ENCODE data around the gene CDC42EP2.

The CDC42EP2 gene

DNA sequence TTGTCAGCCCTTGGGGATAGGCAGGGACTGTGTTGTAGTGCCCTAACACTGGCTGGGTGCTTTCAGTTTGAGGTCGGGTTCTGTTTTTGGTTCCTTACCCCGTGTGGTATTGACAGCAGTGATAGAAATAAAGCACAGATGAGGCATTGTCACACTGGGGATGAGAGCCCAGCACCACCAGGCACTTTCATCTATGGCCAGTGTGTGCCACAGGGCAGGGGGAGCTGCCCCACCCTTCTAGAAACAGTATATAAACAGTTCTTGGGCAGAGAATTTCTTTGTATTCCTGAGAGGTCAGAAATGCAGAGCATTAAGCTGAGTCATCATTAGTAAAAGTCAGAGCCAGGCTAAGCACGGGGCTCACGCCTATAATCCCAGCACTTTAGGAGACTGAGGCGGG is 23.1 kb upstream of the CDC42EP2 start:
- peak overlapping the region; percentile 48 for H3K27ac Mint-ChIP-seq
- H3K27me3 Mint-ChIP-seq = no peaks in the 10 kb centered on the region
- ATAC-seq = no peak
- H3K9me3 Mint-ChIP-seq = no peaks in the 10 kb centered on the region
- peaks cover 55% of the 10 kb centered on the region for H3K36me3 Mint-ChIP-seq
- H3K4me1 Mint-ChIP-seq = peaks cover 5% of the 10 kb centered on the region
- no peak overlapping the region for H3K4me3 Mint-ChIP-seq

DNA sequence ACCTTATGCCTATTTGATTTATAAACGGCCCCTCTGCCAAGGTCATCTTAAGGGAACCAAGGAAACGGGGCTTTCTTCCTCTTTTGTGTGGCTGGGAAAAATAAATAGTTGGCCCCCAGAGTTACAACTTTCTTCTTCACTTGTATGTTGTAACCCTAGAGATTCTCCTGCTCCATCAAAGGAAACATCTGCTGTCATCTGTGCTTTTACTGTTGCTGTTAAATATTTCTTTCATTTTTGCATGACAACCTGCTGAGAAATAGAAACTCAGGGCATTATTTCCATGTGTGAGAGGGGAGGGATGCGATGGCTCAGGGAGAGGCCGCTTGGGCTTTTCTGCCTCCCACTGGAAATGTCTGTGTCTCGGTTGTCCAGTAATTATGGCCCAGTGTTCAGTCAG is 21.8 kb upstream of the CDC42EP2 start:
- no peak for ATAC-seq
- H3K4me1 Mint-ChIP-seq = peaks cover 5% of the 10 kb centered on the region

DNA sequence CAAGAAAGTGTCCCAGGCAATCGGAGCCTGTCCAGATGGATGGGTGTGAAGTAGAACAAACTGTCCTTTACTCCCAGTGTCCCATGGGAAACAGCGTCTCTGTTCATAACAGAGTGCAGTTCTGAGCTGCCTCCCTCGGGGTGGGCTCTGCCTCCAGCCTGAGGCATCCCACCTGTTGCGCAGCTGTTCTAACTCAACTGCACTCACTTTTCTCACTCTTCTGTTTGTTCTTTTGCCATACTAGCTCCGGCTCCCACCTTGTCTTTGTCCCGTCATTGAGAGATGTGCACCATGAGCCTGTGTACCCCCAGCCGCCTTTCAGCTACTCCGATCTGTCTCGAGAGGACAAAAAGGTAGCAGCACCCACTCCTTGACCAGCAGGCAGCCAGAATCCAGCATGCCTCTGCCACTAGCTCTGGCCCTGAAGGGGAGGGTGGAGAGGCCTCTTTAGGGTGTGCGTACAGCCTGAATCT is 20.7 kb upstream of the CDC42EP2 start:
- H3K27me3 Mint-ChIP-seq = no peaks in the 10 kb centered on the region
- peaks cover 52% of the 10 kb centered on the region for H3K36me3 Mint-ChIP-seq
- H3K4me1 Mint-ChIP-seq = peaks cover 5% of the 10 kb centered on the region
- H3K9me3 Mint-ChIP-seq = no peaks in the 10 kb centered on the region
- ATAC-seq = no peak
- no peak overlapping the region for H3K4me3 Mint-ChIP-seq
- H3K27ac Mint-ChIP-seq = no peak overlapping the region

More for the DNA sequence above, 21.8 kb upstream of the CDC42EP2 start:
- Mint-ChIP-seq H3K27me3 (no peaks in the 10 kb centered on the region), H3K9me3 (no peaks in the 10 kb centered on the region), H3K27ac (no peak overlapping the region), H3K4me3 (no peak overlapping the region), H3K36me3 (peaks cover 52% of the 10 kb centered on the region)

DNA sequence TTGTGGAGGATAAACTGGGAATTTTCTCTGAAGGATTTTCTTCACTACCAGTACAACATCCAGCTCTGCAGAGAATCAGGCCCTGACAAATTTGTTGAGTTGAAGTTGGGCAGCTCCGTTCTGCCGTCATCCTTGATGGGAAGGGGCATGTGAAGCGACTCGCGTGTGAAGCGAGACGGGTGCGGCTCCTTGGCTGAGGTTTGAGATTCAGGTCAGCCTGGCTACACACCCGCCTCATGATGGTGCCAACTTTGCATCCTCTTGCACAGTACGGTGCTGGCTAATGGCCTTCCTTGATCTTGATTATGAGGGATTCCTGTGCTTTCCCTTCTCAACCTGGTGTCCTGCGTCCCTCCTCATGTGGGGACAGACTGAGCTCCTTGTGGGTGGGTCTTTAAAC is 19.7 kb upstream of the CDC42EP2 start:
- Mint-ChIP-seq H3K4me3 (no peak overlapping the region), H3K27me3 (no peaks in the 10 kb centered on the region), H3K27ac (no peak overlapping the region), H3K4me1 (peaks cover 5% of the 10 kb centered on the region), H3K36me3 (peaks cover 44% of the 10 kb centered on the region), H3K9me3 (no peaks in the 10 kb centered on the region)
- ATAC-seq = no peak

DNA sequence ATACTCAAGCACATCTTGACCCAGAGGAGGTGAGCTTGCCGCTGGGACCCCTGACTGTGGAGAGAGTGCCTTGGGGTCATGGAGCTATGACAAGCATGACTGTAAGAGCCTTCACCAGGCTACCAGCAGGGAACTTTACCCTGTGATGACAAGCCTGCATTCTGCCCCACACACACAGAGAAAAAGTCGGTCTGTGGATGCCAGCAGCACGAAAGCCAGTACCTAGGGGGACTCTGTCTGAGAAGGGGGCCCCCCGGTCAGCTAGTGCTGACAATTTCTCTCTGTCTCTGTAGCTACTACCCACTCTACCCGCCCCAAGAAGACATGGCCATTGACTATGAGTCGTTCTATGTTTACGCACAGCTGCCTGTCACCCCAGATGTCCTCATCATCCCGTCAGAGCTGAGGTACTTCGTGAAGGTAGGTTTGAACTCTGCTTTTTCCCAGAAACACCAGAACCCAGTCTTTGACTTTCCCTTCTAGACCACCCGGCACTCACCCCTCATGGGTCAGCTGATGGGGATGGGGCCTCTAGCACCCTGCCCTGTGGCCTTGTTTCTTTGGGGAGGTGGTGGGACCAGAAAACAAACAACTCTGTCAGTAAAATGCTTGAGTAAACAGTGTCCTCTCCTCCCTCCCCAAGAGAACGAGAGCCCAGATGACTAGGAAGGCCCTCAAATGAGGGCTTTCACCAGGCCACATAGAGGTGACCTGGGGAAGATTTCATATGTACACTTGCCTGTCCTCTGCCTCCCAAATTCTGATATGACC is 18.9 kb upstream of the CDC42EP2 start:
- Mint-ChIP-seq H3K4me3 (no peak overlapping the region), H3K9me3 (no peaks in the 10 kb centered on the region), H3K27me3 (no peaks in the 10 kb centered on the region), H3K36me3 (peaks cover 39% of the 10 kb centered on the region), H3K4me1 (peaks cover 1% of the 10 kb centered on the region), H3K27ac (no peak overlapping the region)
- ATAC-seq = no peak

DNA sequence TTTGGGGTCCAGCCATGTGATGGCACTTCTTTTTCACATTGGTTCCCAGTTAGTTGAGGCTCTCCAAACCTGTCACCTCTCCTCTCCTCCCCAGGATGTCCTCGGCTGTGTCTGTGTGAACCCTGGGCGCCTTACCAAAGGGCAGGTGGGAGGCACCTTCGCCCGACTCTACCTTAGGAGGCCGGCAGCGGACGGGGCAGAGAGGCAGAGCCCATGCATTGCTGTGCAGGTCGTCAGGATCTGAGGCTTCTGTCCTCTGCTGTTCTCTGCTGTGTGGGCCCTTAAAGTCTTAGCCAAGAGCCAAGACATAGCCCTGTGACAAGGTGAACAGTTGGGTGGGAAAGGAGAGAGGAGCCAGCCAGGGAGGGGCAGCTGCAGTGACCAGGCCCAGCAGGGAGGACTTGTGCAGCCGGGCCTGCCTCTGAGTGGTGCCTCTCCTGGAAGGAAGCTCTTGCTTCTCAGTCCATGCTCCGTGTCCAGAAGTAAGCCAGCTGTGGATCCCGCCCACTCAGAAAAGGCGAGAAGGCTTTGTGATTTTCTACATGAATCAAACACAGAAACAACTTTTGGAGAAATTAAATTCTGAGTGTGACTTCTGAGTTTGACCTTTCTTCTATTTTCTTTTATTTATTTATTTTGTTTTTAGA is 17.5 kb upstream of the CDC42EP2 start:
- H3K4me3 Mint-ChIP-seq = no peak overlapping the region
- H3K36me3 Mint-ChIP-seq = peaks cover 42% of the 10 kb centered on the region
- no peaks in the 10 kb centered on the region for H3K9me3 Mint-ChIP-seq
- no peak overlapping the region for H3K27ac Mint-ChIP-seq
- no peaks in the 10 kb centered on the region for H3K27me3 Mint-ChIP-seq
- H3K4me1 Mint-ChIP-seq = no peaks in the 10 kb centered on the region
- no peak for ATAC-seq

DNA sequence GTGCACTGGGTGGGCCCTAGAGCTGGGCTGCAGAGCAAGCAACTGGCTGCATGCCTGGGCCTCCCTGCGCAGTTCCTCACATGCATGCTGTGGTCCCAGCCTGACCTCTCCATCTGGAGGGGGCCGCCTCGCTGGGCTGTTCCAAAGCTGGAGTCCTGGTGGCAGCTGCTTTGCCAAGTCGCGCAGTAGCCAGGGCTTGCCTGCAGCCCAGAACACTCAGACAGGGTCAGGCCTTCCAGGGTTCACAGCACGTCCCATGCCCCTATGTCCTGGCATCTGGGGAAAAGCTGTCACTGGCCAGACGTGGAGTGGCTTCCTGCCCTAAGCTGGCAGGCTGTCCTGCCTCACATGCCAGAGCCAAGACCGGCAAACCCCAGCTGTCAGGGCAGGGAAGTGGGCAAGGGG is 16.5 kb upstream of the CDC42EP2 start:
- H3K4me1 Mint-ChIP-seq = no peaks in the 10 kb centered on the region
- H3K27me3 Mint-ChIP-seq = no peaks in the 10 kb centered on the region
- no peak for ATAC-seq
- H3K9me3 Mint-ChIP-seq = no peaks in the 10 kb centered on the region
- peaks cover 42% of the 10 kb centered on the region for H3K36me3 Mint-ChIP-seq
- H3K4me3 Mint-ChIP-seq = no peak overlapping the region
- no peak overlapping the region for H3K27ac Mint-ChIP-seq

DNA sequence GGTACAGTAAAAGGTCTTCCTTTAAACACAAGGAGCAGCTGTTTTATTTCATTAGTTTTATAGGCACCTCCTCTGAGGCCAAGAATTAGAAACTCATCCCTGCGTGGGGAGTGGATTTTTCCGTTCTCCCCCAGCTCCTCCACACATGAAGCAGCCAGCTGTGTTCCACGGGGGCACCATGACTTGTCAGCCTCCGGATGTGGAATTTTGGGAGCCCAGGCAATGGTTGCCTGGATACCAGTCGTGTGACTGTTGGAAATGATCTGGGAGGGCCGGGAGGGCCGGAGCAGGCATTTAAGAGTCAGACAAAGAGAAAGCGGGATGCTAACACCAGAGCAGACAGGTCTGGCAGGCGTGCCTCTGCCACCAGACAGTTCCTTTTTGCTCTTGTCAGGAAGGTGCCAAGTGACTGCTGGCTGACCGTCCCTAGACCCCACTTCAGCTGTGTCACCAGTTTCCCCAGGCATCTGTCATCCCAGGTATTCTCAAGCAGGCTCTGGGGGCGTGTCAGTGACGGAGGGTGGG is 15.9 kb upstream of the CDC42EP2 start:
- H3K4me3 Mint-ChIP-seq = no peak overlapping the region
- peaks cover 43% of the 10 kb centered on the region for H3K36me3 Mint-ChIP-seq
- no peak for ATAC-seq
- no peaks in the 10 kb centered on the region for H3K4me1 Mint-ChIP-seq
- H3K27ac Mint-ChIP-seq = no peak overlapping the region
- H3K27me3 Mint-ChIP-seq = no peaks in the 10 kb centered on the region
- no peaks in the 10 kb centered on the region for H3K9me3 Mint-ChIP-seq

DNA sequence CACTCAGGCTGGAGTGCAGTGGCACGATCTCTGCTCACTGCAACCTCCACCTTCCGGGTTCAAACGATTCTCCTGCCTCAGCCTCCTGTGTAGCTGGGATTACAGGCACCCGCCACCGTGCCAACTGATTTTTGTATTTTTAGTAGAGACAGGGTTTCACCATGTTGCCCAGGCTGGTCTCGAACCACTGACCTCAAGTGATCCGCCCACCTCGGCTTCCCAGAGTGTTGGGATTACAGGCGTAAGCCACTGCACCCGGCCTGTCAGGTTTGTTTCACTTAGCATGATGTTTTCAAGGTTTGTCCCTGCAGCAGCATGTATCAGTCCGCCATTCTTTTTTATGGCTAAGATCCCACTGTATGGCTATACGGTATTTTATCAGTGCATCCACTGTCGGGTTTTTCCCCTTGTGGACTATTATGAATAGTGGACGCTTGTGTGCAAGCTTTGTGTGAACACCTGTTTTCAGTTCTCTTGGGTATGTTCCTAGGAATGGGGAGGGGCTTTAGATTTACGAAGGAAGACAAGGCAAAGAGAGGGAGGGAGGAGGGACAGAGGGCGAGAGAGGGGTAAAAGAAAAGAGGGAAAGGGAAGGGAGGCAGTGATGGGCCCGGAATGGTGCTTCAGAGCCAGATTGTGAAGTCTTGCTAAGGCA is 13.9 kb upstream of the CDC42EP2 start:
- no peaks in the 10 kb centered on the region for H3K4me1 Mint-ChIP-seq
- H3K9me3 Mint-ChIP-seq = no peaks in the 10 kb centered on the region
- no peak for ATAC-seq
- no peaks in the 10 kb centered on the region for H3K27me3 Mint-ChIP-seq
- H3K36me3 Mint-ChIP-seq = peaks cover 37% of the 10 kb centered on the region
- no peak overlapping the region for H3K27ac Mint-ChIP-seq
- H3K4me3 Mint-ChIP-seq = no peak overlapping the region

DNA sequence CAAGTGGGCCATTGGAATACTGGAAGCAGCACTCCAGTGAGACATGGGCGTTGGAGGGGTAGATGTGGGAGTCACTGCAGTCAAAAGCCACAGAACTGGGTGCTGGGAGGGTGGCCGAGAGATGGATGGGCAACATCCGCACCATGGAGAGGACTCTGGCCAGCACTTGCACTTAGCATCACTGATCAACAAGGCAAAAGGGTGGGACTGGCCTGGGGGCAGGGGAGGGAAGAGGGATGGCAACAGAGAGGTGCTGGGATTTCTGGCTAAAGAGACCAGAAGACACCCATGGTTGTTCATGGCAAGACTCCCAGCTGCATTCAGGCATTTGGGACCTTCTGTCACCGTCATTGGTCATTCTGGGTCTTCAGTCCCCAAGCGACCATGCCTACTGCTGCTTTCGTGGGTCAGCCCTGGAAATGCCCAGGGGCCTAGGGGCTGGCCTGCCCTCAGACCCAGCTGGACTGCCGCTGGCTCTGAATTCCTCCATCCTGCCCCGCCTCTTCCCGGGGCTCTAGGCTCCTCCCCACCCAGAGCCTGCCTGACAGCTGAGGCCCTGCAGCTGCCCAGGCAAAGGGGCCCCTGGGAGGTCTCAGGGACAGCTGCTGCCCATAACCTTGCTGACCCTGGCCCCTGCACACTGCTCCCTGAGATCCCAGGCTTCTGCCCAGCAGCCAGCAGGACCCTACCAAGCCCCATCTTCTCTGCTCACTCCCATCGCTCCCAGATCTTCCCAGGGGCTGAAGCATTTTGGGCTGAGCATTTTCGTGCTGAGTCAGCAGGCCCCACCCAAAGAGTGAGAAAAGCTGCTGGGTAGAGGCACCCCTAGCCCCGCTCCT is 13.0 kb upstream of the CDC42EP2 start:
- ATAC-seq = no peak
- no peaks in the 10 kb centered on the region for H3K9me3 Mint-ChIP-seq
- no peaks in the 10 kb centered on the region for H3K4me1 Mint-ChIP-seq
- H3K27ac Mint-ChIP-seq = no peak overlapping the region
- H3K4me3 Mint-ChIP-seq = no peak overlapping the region
- H3K36me3 Mint-ChIP-seq = peaks cover 29% of the 10 kb centered on the region
- H3K27me3 Mint-ChIP-seq = no peaks in the 10 kb centered on the region

DNA sequence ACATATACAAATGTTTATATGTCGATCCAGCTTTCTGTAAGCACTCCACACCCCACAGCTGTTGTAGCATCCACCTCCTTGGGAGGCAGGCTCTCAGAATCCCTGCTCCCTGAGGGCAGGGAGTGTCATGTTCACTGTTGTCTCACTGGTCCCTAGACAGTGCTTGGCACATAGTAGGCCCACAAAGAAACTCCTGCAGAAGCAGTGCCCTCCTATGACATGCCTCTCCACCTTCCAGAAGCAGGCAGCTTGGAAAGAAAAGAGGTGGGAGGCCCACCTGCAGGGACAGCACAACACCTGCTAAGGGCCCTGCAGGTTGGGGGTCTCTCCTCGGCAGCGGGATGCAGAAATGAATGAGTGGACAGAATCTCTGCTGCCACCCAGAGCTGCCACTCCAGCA is 11.1 kb upstream of the CDC42EP2 start:
- no peaks in the 10 kb centered on the region for H3K27me3 Mint-ChIP-seq
- no peak for ATAC-seq
- no peak overlapping the region for H3K27ac Mint-ChIP-seq
- peaks cover 2% of the 10 kb centered on the region for H3K4me1 Mint-ChIP-seq
- H3K36me3 Mint-ChIP-seq = peaks cover 23% of the 10 kb centered on the region
- no peak overlapping the region for H3K4me3 Mint-ChIP-seq
- H3K9me3 Mint-ChIP-seq = no peaks in the 10 kb centered on the region

DNA sequence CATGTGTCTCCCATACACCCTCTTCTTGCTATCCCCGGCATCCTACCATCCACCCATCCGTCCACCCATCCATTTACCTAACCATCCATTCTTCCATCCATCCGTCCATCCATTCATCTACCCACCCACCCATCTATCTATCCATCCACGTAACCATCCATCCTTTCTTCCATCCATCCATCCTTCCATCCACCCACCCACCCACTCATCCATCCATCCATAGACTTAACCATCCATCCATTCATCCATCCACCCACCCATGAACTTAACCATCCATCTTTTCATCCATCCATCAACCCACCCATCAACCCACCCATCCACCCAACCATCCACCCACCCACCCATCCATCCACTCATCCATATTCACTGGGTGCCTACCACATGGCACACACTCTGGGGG is 10.6 kb upstream of the CDC42EP2 start:
- Mint-ChIP-seq H3K9me3 (no peaks in the 10 kb centered on the region), H3K27me3 (no peaks in the 10 kb centered on the region), H3K4me3 (no peak overlapping the region), H3K27ac (no peak overlapping the region), H3K4me1 (peaks cover 7% of the 10 kb centered on the region), H3K36me3 (peaks cover 23% of the 10 kb centered on the region)
- no peak for ATAC-seq

DNA sequence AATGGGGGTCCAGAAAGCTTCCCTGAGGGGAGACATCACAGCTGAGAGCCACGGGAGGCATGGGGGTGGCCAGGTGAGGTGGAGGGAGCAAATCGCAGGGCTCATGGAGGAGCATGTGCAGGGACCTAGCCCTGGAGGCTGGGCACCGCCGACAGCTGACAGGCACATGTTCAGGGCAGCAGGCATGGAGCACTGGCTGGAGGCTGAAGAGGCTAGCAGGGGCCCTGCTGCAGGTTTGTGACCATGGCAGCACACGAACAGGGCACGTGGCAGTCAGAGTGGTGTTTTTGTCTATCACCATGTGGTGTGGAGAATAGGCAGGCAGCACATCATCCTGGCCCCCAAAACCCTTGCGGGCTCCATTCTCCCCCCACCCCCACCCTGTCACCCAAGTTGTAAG is 10.1 kb upstream of the CDC42EP2 start:
- ATAC-seq = no peak
- Mint-ChIP-seq H3K4me3 (no peak overlapping the region), H3K4me1 (peaks cover 8% of the 10 kb centered on the region), H3K36me3 (peaks cover 23% of the 10 kb centered on the region), H3K9me3 (no peaks in the 10 kb centered on the region), H3K27ac (no peak overlapping the region), H3K27me3 (no peaks in the 10 kb centered on the region)

DNA sequence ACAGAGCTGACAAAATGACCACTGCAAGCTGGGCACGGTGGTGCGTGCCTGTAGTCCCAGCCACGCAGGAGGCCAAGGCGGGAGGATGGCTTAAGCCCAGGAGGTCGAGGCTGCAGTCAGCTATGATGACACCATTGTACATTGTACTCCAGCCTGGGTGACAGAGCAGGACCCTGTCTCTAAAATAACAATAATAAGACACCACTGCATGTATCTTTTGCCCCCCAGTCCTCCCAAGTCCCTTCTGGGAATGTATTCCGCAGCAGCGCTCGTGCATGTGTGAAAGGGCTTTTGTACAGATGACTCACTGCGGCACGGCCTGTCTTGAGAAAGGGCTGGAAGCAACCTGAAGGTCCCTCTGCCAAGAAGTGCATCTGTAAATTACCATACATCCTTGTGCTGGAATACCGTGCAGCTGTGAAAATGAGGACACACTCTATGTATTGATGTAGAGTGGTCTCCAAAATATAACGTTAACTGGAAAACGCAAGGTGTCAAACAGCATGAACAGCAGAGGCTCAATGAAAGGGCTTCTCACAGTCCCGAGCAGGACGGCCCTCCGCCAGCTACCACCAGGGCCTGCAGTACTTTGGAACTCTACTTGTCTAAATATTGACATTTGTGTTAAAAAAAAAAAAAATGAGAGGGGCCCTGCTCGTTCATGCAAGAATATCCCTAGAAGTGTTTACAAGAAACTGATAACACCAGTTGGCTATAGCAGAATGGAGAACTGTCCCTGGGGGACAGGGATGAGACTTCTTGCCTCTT is 9.0 kb upstream of the CDC42EP2 start:
- no peak overlapping the region for H3K27ac Mint-ChIP-seq
- ATAC-seq = no peak

More for the DNA sequence above, 9.0 kb upstream of the CDC42EP2 start:
- H3K4me1 Mint-ChIP-seq = peaks cover 8% of the 10 kb centered on the region
- H3K4me3 Mint-ChIP-seq = no peak overlapping the region
- peaks cover 23% of the 10 kb centered on the region for H3K36me3 Mint-ChIP-seq
- no peaks in the 10 kb centered on the region for H3K9me3 Mint-ChIP-seq
- H3K27me3 Mint-ChIP-seq = no peaks in the 10 kb centered on the region
